ENCODE results near the gene MAP3K15.

DNA sequence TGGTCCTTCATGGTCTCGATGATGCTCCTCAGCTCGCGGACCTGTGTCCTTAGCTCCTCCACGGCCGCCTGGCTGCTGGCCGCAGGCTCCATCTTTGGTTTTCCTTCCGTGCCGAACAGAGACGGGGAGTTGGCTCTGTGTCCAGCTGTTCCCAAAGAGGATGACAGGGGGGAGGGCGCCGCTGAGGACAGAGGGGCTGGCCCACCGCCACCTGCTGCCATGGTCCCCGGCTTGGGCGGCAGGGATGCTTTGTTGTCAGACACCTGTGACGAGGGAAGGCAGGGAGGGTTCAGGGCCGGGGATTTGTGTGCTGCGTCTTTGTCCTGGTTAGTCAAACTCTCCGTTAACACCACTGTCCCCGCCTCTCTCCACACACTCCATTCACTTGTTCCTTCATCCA lies 26.6 kb upstream of the MAP3K15 start:
- TF ChIP-seq, protein P1, sequence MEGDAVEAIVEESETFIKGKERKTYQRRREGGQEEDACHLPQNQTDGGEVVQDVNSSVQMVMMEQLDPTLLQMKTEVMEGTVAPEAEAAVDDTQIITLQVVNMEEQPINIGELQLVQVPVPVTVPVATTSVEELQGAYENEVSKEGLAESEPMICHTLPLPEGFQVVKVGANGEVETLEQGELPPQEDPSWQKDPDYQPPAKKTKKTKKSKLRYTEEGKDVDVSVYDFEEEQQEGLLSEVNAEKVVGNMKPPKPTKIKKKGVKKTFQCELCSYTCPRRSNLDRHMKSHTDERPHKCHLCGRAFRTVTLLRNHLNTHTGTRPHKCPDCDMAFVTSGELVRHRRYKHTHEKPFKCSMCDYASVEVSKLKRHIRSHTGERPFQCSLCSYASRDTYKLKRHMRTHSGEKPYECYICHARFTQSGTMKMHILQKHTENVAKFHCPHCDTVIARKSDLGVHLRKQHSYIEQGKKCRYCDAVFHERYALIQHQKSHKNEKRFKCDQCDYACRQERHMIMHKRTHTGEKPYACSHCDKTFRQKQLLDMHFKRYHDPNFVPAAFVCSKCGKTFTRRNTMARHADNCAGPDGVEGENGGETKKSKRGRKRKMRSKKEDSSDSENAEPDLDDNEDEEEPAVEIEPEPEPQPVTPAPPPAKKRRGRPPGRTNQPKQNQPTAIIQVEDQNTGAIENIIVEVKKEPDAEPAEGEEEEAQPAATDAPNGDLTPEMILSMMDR (IDR thresholded peaks at IDR 0.05), result no peak
- no peak for TF ChIP-seq POLR2A (IDR thresholded peaks at IDR 0.05)

Measured in body of pancreas (tissue), 4 donors.